Right renal cortex interstitium (tissue), 3 donors: ENCODE results near the gene MLH3. TPM values are rescaled to one million over a fixed set of nuclear protein-coding genes. Genes with fewer than 3 reads are reported as not detected.

Experiments
- DNase-seq, 3 donors: peaks; one replicate each; pipeline ENCODE4 v3.0.0-alpha.2; 2013; ENCODE audit warnings: low read depth in 3 of 3, low spot score in 2 of 3
- polyA plus RNA-seq, 3 donors: library from polyadenylated mRNA; unstranded; fragments of 120-200 nt; gene quantifications; one replicate each; pipeline ENCODE4 v1.2.1, GENCODE V29; 2013; ENCODE audit not compliant: insufficient read length in 3 of 3

MLH3 gene
- polyA plus RNA-seq: 10 to 100 TPM; 35.7 to 37.4 (median 36.2) TPM

DNA sequence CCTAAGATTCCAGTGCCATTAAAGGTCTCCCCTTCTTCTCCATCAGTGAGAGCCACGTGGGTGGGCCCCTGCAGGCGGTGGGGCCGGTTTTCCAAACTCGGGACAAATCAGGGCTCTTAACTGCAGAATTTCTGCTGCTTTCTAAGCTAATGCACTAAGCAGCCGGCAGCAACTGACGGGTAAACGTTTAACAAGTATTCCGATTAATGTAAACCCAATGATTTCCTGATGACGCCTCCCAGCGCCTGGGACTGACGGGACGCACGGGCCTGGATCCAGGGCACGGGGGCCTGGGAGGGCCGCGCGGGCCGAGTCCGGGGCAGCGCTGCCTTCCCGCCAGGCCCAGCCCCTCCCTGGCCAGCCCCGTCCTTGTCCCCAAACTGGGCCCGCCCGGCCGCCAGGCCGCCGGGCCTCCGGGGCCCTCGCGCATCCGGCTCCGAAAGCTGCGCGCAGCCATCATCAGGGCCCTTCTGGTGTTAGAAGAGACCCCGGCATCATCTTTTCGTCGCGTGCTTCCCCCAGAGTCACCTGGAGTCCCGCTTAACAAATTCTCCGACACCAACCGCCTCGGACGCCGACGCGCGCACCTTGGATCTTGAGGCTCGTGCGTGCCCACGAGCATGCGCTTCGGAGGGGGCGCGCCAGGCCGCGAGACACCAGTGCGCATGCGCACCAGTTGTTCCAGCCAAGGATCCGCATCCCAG is at the start of gene MLH3:
Gene MLH3 (minus strand): TSS at position 616 of the 704 bp plus-strand sequence. CDS start 1,812 bp downstream, outside the sequence.
- DNase-seq: peak; percentile 78 to 88 (median 83)

DNA sequence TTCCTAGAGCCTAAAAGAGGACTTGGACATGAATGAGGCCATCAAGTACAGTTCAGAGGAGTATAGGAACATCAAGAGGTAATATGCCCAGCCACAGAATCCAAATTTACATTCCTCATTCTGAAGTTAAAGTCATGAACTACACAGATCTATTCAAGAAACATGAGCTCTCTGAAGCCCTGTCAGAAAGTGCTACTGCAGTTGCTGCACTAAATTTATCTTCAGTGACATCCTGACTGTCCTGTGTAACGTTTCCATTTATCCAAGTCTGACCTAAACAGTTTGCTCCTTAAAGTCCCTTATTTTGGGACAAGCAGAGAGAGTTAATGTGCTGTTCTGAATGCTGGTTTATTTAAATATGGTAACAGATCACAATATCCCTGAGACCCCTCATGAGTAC is 47.4 kb upstream of the MLH3 start:
- no peak for DNase-seq

- no peak for DNase-seq
Observed at GRCh38 chr14:75098212-75098611, 46.9 kb upstream of the MLH3 start.

GRCh38 chr14:75096959-75097358 is 45.7 kb upstream of the MLH3 start:
- no peak for DNase-seq

GRCh38 chr14:75095690-75096089 is 44.4 kb upstream of the MLH3 start:
- DNase-seq: no peak

GRCh38 chr14:75094896-75095295 is 43.6 kb upstream of the MLH3 start:
- no peak for DNase-seq

DNA sequence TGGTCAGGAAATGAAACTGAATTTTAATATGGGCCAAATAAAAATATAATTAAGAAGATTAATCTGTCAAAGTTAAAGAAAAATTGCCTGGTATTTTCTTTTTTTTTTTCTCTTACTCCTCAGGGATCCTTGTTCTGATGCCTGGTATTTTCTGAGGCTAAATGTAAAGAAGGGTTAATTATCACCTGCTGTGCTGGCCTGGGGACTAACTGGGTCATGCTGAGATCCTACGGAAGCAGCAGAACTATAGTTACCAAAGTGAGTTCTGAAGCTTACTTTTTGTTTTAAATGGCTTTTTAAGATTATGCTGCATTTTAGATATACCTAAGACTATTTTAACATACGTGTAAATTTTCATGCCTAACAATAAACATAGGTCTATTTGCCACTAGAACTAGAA is 41.4 kb upstream of the MLH3 start:
- no peak for DNase-seq

DNA sequence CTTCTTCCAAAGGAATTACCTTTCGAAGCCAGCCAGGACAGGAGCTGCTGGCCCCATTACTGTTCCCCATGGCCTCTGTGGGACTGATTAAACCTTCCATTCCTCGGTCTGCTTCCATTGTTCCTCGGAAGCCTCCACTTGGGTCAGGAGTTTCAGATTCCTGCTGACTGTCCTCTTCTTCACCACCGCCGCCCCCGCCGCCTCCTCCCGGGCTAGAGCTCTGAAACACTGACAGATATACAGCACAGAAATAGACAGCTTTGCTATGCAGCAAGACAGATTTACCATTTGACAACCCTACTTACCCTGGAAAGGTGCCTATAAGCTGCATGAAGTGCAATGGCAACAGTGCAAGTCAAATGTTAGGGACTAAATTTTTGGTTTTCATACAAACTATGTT is 40.0 kb upstream of the MLH3 start:
- DNase-seq: no peak

DNA sequence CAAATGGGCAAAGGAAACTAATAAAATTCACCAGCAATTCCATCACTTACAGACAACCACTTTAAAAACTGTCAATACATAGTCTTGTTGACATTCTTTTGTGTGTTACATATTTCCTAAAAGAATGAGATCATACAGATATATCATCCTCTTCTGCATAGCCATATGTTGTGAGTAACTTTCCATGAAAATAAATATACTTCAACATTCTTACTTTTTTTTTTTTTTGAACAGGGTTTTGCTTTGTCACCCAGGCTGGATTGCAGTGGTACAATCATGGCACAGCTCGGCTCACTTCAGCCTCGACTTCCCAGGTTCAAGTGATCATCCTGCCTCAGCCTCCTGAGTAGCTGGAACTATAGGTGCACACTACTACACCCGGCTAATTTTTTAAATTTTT is 39.1 kb upstream of the MLH3 start:
- no peak for DNase-seq

GRCh38 chr14:75088566-75089373 is 37.5 kb upstream of the MLH3 start:
- peak; percentile 31 to 53 (median 45) for DNase-seq

DNA sequence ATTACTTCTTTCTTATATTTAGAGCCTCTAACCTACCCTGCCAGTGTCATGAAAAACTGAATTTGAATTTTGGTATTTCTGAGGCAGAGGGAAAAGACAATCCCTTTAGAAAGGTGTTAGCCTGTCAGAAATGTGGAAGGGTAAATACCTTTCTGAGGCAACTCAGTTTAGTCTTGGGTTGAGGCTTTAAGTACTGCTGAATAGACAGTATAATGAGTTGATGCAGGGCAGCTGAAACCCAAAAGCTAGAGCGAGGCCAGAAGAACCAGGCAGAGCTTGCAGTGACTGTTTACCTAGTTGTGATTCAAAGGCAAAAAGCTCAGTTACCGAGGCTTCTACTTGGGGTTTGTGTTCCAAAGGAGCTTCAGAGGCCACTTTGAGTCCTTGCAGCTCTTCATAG is 36.9 kb upstream of the MLH3 start:
- no peak for DNase-seq

GRCh38 chr14:75084513-75084912 is 33.2 kb upstream of the MLH3 start:
- no peak for DNase-seq

DNA sequence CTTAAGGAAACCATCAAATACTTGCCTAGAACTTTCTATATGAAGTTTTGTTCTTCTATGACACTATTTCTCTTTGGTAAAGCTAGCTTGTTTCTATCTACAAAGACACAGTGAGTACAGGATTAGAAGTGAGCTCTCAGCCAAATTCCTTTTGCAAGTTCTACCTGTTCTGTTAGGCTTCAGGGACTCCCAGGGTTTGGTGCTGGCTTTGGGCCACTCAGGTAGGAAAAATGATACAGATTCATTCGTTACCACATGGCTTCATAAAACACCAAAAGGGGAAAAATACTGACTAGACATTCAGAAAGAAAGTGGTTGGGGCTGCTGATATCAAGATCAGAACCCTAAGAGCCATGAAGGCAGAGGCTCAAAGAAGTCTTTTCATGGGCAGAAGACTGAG is 32.0 kb upstream of the MLH3 start:
- no peak for DNase-seq

DNA sequence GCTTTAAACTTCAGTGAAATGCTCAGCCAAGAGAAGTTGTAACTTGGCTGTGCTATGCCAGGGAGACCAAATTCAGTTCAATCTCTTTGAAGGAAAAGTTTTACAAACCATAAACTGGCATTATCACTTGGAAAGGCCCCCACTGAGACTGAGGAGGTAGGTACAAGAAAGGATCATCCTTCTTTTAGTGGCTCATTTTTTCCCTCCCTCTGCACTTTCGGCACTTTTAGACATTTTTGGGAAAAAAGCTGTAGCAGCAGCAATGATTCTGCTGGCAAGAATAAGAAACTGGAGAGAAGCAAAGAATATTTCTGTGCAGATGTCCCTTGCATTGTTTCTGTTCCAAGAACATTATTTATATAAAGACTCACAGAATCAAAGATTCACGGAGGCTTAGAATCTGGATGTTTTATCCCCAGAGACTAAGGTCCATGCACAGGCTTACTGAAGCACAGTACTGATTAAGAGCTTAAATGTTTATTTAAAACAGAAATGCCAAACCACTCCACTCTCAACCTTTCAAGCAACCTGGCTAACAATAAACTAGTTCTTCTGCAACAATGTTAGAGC is 30.5 kb upstream of the MLH3 start:
- no peak for DNase-seq

DNA sequence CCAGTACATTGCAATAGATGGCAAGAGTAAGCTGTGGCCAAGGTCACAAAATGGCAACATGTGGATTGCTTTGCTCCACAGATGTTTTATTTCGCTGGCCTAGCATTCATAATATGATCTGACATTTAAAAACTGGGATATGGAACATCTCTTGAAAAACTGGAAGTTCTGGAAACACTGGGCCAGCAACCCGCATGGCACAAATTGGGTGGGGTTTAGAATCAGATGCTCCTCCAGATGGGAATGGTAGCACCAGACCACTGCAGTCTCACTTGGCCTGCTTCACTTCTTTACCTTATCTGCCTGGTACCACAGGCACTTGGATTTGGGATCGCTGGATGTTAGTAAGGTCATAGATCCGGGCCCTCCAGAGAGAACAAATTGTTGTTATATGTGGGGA is 28.3 kb upstream of the MLH3 start:
- DNase-seq: no peak

- no peak for DNase-seq
Observed at GRCh38 chr14:75077794-75078193, 26.5 kb upstream of the MLH3 start.

DNA sequence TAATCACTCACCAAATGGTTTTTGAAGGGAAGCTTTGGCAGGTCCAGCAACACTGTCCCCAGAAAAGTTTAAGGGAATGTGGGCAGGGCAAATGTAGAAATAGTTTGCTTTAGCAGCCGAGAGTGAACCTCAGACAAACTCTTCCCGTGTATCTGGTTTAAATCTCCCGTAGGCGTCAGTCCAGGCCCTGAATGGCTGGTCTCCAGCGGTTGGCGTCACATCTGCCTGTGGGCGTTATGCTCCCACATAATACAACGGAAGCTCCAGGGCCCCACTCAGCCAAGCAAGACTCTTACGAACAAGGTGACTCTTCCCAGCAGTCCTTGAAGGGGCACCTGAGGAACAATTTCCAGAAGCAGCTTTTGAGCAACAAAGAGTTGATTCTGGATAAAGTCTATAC is 19.1 kb upstream of the MLH3 start:
- no peak for DNase-seq

- no peak for DNase-seq
Observed at GRCh38 chr14:75069811-75070145, 18.5 kb upstream of the MLH3 start.

DNA sequence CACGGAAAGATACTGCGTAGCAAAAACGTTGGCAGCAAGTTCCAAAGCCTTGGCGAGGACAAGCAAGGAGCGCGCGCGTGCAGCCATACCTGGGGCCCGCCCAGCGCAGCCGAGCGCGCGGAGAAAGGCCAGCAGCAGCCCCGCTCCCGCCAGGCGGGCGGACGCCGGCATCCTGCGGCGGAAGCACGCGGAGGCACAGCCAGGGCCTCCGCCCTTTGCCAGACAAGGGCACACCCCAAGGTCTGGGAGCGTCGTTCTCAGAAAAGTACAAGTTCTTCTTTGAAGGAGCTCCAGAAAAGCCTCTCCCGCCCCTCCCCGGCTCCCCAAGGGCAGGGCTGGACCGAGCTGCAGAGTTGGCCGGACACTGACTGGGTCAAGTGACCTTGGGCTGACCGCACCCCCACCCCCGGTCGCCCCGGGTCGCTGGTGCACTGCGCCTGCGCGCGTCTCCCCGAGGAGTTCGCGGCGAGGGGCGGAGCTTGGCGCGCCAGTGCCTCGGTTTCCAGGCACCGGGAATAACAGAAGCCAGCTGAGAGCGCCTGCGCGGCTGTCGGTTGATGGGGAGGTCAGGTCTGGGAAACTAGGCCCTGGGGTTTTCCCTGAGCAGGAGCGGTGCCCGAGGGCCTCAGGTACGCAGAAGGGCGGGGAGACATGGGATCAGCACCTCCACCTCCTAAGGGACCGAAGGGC is 18.0 kb upstream of the MLH3 start, which contains the start of gene ZC2HC1C:
Gene ZC2HC1C (plus strand): TSS at position 521 of the 690 bp plus-strand sequence. CDS start 933 bp downstream, outside the sequence.
- DNase-seq: peak; percentile 75 to 84 (median 80)

- DNase-seq: no peak
Observed at GRCh38 chr14:75068294-75069120, 17.2 kb upstream of the MLH3 start.
